H1 (cell line): ENCODE measurements around the gene ILDR2. TPM values are rescaled to one million over a fixed set of nuclear protein-coding genes. Genes with fewer than 3 reads are reported as not detected.

Source experiments
- CTCF ChIA-PET: fragments of 300-600 bp; sonication (Branson Sonifier 250); formaldehyde crosslinking; loops from one replicate; lab custom pipeline; 2021; ENCODE audit not compliant: partially characterized antibody; lab: Charles Lee
- POLR2A ChIA-PET: fragments of 300-600 bp; sonication (Branson Sonifier 250); formaldehyde crosslinking; loops from one replicate; lab custom pipeline; 2021; ENCODE audit warnings: inconsistent platforms; ENCODE audit not compliant: partially characterized antibody; lab: Charles Lee
- DNase-seq, 2 experiments: peaks; one replicate each; pipeline versions ENCODE4 v3.0.0 to v3.0.0-alpha.2; 2010 to 2022; ENCODE audit warnings: low spot score in 2 of 2, low read depth in 1 of 2, mixed read lengths in 1 of 2
- FAIRE-seq: peaks from 2 replicates; lab custom pipeline; 2011; peaks lifted over from hg19 to GRCh38; lab: Jason Lieb, UNC
- H2AFZ ChIP-seq: 2 replicates; pipeline ENCODE4 v1.8.1; 2012; ENCODE audit warnings: low read length, inconsistent platforms
- H2AK5ac ChIP-seq: 2 replicates; pipeline ENCODE4 v1.6.1; 2013; ENCODE audit warnings: low read depth, low read length
- H2BK120ac ChIP-seq: replicated peaks from 2 replicates; pipeline ENCODE3; 2013; ENCODE audit warnings: low read depth, low read length, inconsistent platforms
- H2BK12ac ChIP-seq: 2 replicates; pipeline ENCODE4 v1.6.1; 2013; ENCODE audit warnings: low read depth, low read length
- H2BK15ac ChIP-seq: 2 replicates; pipeline ENCODE4 v1.6.1; 2013; ENCODE audit warnings: low read length
- H2BK20ac ChIP-seq: 2 replicates; pipeline ENCODE4 v1.6.1; 2013; ENCODE audit warnings: low read length
- H2BK5ac ChIP-seq: 2 replicates; pipeline ENCODE4 v1.6.1; 2013; ENCODE audit warnings: low read depth, low read length
- H3K14ac ChIP-seq: 2 replicates; pipeline ENCODE4 v1.6.1; 2013; ENCODE audit warnings: inconsistent platforms; ENCODE audit not compliant: insufficient read length
- H3K18ac ChIP-seq: 2 replicates; pipeline ENCODE4 v1.6.1; 2013; ENCODE audit warnings: low read length; ENCODE audit errors: extremely low read depth
- H3K23ac ChIP-seq: 2 replicates; pipeline ENCODE4 v1.6.1; 2013; ENCODE audit warnings: inconsistent platforms; ENCODE audit not compliant: insufficient read length
- H3K23me2 ChIP-seq: 2 replicates; pipeline ENCODE4 v1.6.1; 2013; ENCODE audit warnings: low read depth, low read length
- H3K27ac ChIP-seq: 2 replicates; pipeline ENCODE4 v1.6.1; 2011; ENCODE audit warnings: low read depth, low read length, inconsistent platforms
- H3K27me3 ChIP-seq, 4 experiments: replicated peaks in 1 of 4; 1 replicate in 1 of 4; 2 replicates in 3 of 4; pipeline versions ENCODE4 v1.6.1 to v1.8.1; 2011 to 2013; ENCODE audit warnings: low read length in 3 of 4, mild to moderate bottlenecking in 3 of 4, inconsistent platforms in 2 of 4, mixed read lengths in 2 of 4, moderate library complexity in 1 of 4; ENCODE audit not compliant: control insufficient read depth in 3 of 4, insufficient read depth in 3 of 4; ENCODE audit errors: extremely low read depth in 1 of 4
- H3K36me3 ChIP-seq, 4 experiments: 2 replicates each; pipeline versions ENCODE4 v1.6.1 to v1.8.1; 2011 to 2013; ENCODE audit warnings: mild to moderate bottlenecking in 4 of 4, low read length in 3 of 4, moderate library complexity in 2 of 4, control low read depth in 1 of 4, inconsistent platforms in 1 of 4; ENCODE audit not compliant: insufficient read depth in 4 of 4, control insufficient read depth in 2 of 4
- H3K4ac ChIP-seq: replicated peaks from 2 replicates; pipeline ENCODE3; 2013; ENCODE audit warnings: low read length, low read depth, mixed read lengths, inconsistent platforms; ENCODE audit not compliant: insufficient read length
- H3K4me1 ChIP-seq, 4 experiments: replicated peaks in 1 of 4; 1 replicate in 1 of 4; 2 replicates in 3 of 4; pipeline versions ENCODE4 v1.6.1 to v1.8.1; 2011 to 2013; ENCODE audit warnings: low read length in 3 of 4, inconsistent platforms in 2 of 4, mixed read lengths in 1 of 4; ENCODE audit not compliant: insufficient read depth in 4 of 4, control insufficient read depth in 3 of 4
- H3K4me2 ChIP-seq, 2 experiments: 2 replicates each; pipeline versions ENCODE4 v1.6.1 to v1.8.1; 2011 to 2013; ENCODE audit warnings: low read depth in 2 of 2, low read length in 2 of 2, control low read depth in 1 of 2, inconsistent platforms in 1 of 2, mild to moderate bottlenecking in 1 of 2; ENCODE audit not compliant: insufficient read depth in 1 of 2
- H3K4me3 ChIP-seq, 4 experiments: fragments of 200-600, 300-600 bp in 1 of 4; sonication (generic), shearing (Covaris generic), sonication (Bioruptor Twin) in 1 of 4; 2 replicates each; pipeline versions ENCODE4 v1.5.1 to v1.8.1; 2011 to 2016; ENCODE audit warnings: low read length in 4 of 4, low read depth in 3 of 4, control low read depth in 2 of 4, inconsistent platforms in 2 of 4, mild to moderate bottlenecking in 2 of 4, mixed read lengths in 1 of 4, moderate library complexity in 1 of 4; ENCODE audit not compliant: insufficient read depth in 2 of 4; ENCODE audit errors: extremely low read depth in 1 of 4
- H3K56ac ChIP-seq: replicated peaks from 2 replicates; pipeline ENCODE3; 2013; ENCODE audit warnings: low read depth, mild to moderate bottlenecking, mixed read lengths, low read length, inconsistent platforms; ENCODE audit not compliant: insufficient read length
- H3K79me1 ChIP-seq: 2 replicates; pipeline ENCODE4 v1.6.1; 2013; ENCODE audit warnings: low read depth, low read length, control low read depth
- H3K79me2 ChIP-seq, 2 experiments: 2 replicates each; pipeline versions ENCODE4 v1.6.1 to v1.8.1; 2012 to 2013; ENCODE audit warnings: low read length in 2 of 2, mild to moderate bottlenecking in 2 of 2, inconsistent platforms in 1 of 2; ENCODE audit not compliant: insufficient read depth in 2 of 2, control insufficient read depth in 1 of 2
- H3K9ac ChIP-seq, 4 experiments: replicated peaks in 1 of 4; 1 replicate in 1 of 4; 2 replicates in 3 of 4; pipeline versions ENCODE4 v1.6.1 to v1.8.1; 2011 to 2013; ENCODE audit warnings: low read depth in 3 of 4, low read length in 3 of 4, control low read depth in 2 of 4, mild to moderate bottlenecking in 2 of 4, moderate library complexity in 2 of 4, inconsistent platforms in 1 of 4; ENCODE audit errors: extremely low read depth in 1 of 4
- H3K9me3 ChIP-seq, 2 experiments: 2 replicates each; pipeline versions ENCODE4 v1.6.1 to v1.8.1; 2012 to 2013; ENCODE audit warnings: mild to moderate bottlenecking in 2 of 2, moderate library complexity in 2 of 2, control low read depth in 1 of 2, inconsistent platforms in 1 of 2, low read depth in 1 of 2, low read length in 1 of 2, mixed read lengths in 1 of 2; ENCODE audit not compliant: insufficient read depth in 2 of 2
- H4K20me1 ChIP-seq, 2 experiments: replicated peaks in 1 of 2; 2 replicates each; pipeline versions ENCODE3 to v1.8.1; 2011 to 2013; ENCODE audit warnings: inconsistent platforms in 2 of 2, low read length in 2 of 2, mild to moderate bottlenecking in 1 of 2; ENCODE audit not compliant: insufficient read depth in 2 of 2, control insufficient read depth in 1 of 2
- H4K5ac ChIP-seq: 2 replicates; pipeline ENCODE4 v1.6.1; 2013; ENCODE audit warnings: low read length, low read depth, mixed read lengths, inconsistent platforms; ENCODE audit not compliant: insufficient read length
- H4K8ac ChIP-seq: 2 replicates; pipeline ENCODE4 v1.8.0; 2013; ENCODE audit warnings: mild to moderate bottlenecking, moderate library complexity, low read length, inconsistent platforms; ENCODE audit not compliant: insufficient read depth; ENCODE audit errors: extremely low read depth
- H4K91ac ChIP-seq: replicated peaks from 2 replicates; pipeline ENCODE3; 2013; ENCODE audit warnings: low read length, mixed read lengths, inconsistent platforms; ENCODE audit not compliant: insufficient read length
- CHD1 ChIP-seq: IDR thresholded peaks from 2 replicates; pipeline ENCODE4 v1.6.1; 2012; ENCODE audit warnings: low read depth, low read length, improper control_type of control experiment
- GABPA ChIP-seq: IDR thresholded peaks from 2 replicates; pipeline ENCODE4 v1.6.1; 2011; ENCODE audit warnings: mild to moderate bottlenecking, low read length, moderate library complexity, borderline replicate concordance; ENCODE audit not compliant: insufficient read depth
- JUND ChIP-seq: IDR thresholded peaks from 2 replicates; pipeline ENCODE4 v1.6.1; 2011; ENCODE audit warnings: mild to moderate bottlenecking, improper control_type of control experiment, low read length
- KDM4A ChIP-seq: IDR thresholded peaks from one replicate; pipeline ENCODE4 v1.7.1; 2012; ENCODE audit warnings: low read depth, mild to moderate bottlenecking, moderate library complexity, low read length, inconsistent platforms; ENCODE audit not compliant: severe bottlenecking
- PHF8 ChIP-seq: fragments of 200-600 bp; sonication (generic); conservative IDR thresholded peaks from 2 replicates; pipeline ENCODE4 v1.7.1; 2012; ENCODE audit warnings: low read depth, mild to moderate bottlenecking, inconsistent platforms, low read length, moderate library complexity
- RAD21 ChIP-seq, 2 experiments: IDR thresholded peaks in 1 of 2; conservative IDR thresholded peaks in 1 of 2; 2 replicates each; pipeline ENCODE4 v1.6.1; 2011; ENCODE audit warnings: low read depth in 2 of 2, low read length in 2 of 2, improper control_type of control experiment in 1 of 2, inconsistent platforms in 1 of 2, mild to moderate bottlenecking in 1 of 2, moderate library complexity in 1 of 2
- RNF2 ChIP-seq: fragments of 200-900, 300-1000 bp; sonication (generic); IDR thresholded peaks from 2 replicates; pipeline ENCODE4 v1.7.1; 2016; ENCODE audit warnings: borderline replicate concordance, low read depth, mild to moderate bottlenecking, antibody characterized with exemption, low read length; ENCODE audit not compliant: poor library complexity, severe bottlenecking; ENCODE audit errors: missing control alignments
- RXRA ChIP-seq: IDR thresholded peaks from 2 replicates; pipeline ENCODE4 v1.6.1; 2011; ENCODE audit warnings: low read depth, mild to moderate bottlenecking, low read length, moderate library complexity; ENCODE audit not compliant: insufficient read depth
- SAP30 ChIP-seq: fragments of 300-600 bp; sonication (generic); IDR thresholded peaks from 2 replicates; pipeline ENCODE4 v1.7.1; 2012; ENCODE audit warnings: low read length, moderate library complexity, mild to moderate bottlenecking, inconsistent platforms; ENCODE audit not compliant: insufficient read depth, insufficient replicate concordance
- SIRT6 ChIP-seq: IDR thresholded peaks from one replicate; pipeline ENCODE4 v1.7.1; 2012; ENCODE audit warnings: low read length, inconsistent platforms
- SP1 ChIP-seq: IDR thresholded peaks from 2 replicates; pipeline ENCODE4 v1.6.1; 2011; ENCODE audit warnings: low read depth, low read length
- SP4 ChIP-seq: IDR thresholded peaks from 2 replicates; pipeline ENCODE4 v1.6.1; 2012; ENCODE audit warnings: low read length, inconsistent platforms
- TAF7 ChIP-seq: optimal IDR thresholded peaks from 2 replicates; pipeline ENCODE3; 2011; ENCODE audit warnings: low read depth, mild to moderate bottlenecking, inconsistent platforms, low read length, moderate library complexity, borderline replicate concordance
- polyA plus RNA-seq, 7 experiments: library from polyadenylated mRNA; depleted of rRNA in 3 of 7; stranded (reverse) in 5 of 7; unstranded in 2 of 7; fragments of >200 nt in 5 of 7; fragments of 200-250 nt in 2 of 7; gene quantifications; 1 replicate in 5 of 7; 2 replicates in 1 of 7; 4 replicates in 1 of 7; pipeline versions ENCODE4 v1.2.1 to v1.2.3, GENCODE V29; 2011 to 2013; ENCODE audit warnings: missing spikeins in 2 of 7, mixed read lengths in 2 of 7
- total RNA-seq: library from RNA; stranded (reverse); fragmentation: NEBNext Ultra II Directional; extraction: Animal tissue kit (Norgen Biotek cat#: 25700); gene quantifications from 2 replicates; pipeline ENCODE4 v1.2.1, GENCODE V29; 2021

Gene ILDR2
- total and polyA plus RNA-seq, 2 of the 8 experiments (the other 6 are each of a cell fraction or from before 2014, with no cell fraction given): 0.85 to 0.86 TPM

GRCh38 chr1:166899769-166900168, 75.6 kb downstream of the ILDR2 start:
- Histone ChIP-seq H3K27me3 (no peaks in the 10 kb centered on the region), H2BK20ac (no peak overlapping the region)
- no peak for FAIRE-seq

More at GRCh38 chr1:166899769-166900168, 75.6 kb downstream of the ILDR2 start:
- Histone ChIP-seq H4K5ac (no peak overlapping the region), H3K36me3 (no peaks in the 10 kb centered on the region), H4K20me1 (no peaks in the 10 kb centered on the region), H4K91ac (no peak overlapping the region), H2AFZ (no peak overlapping the region), H3K4ac (no peak overlapping the region), H4K8ac (no peak overlapping the region), H2BK5ac (no peak overlapping the region), H3K23ac (no peak overlapping the region), H3K79me2 (no peaks in the 10 kb centered on the region), H2BK12ac (no peak overlapping the region), H3K56ac (no peak overlapping the region), H3K14ac (no peak overlapping the region), H2AK5ac (no peak overlapping the region), H3K4me1 (no peaks in the 10 kb centered on the region; a peak in 1 of 7 replicates), H3K23me2 (no peaks in the 10 kb centered on the region), H2BK120ac (no peak overlapping the region), H3K9ac (no peak overlapping the region), H3K9me3 (peaks cover 16% of the 10 kb centered on the region in 2 experiments), H3K27ac (no peak overlapping the region), H2BK15ac (no peak overlapping the region), H3K79me1 (no peaks in the 10 kb centered on the region), H3K18ac (no peak overlapping the region), H3K4me3 (no peak overlapping the region), H3K4me2 (no peak overlapping the region)
- CTCF ChIA-PET: interaction anchor here (1.0 to 3.5 kb wide), 5 partner anchors 8 to 160 kb away, joined by 3 to 22 read pairs (median 5); no protein-coding TSS in a partner anchor
- POLR2A ChIA-PET: no interaction called here
- DNase-seq: no peak
- TF ChIP-seq JUND (no peak), KDM4A (no peak), RAD21 (IDR thresholded peaks at IDR 0.05 in 1 of 2, conservative IDR thresholded peaks at IDR 0.05 in 1 of 2; ENCODE audit: low read depth in 2 of 2, low read length in 2 of 2) (no peak), GABPA (no peak), SP4 (no peak), RXRA (no peak), SAP30 (no peak), RNF2 (no peak), SIRT6 (no peak), TAF7 (no peak), CHD1 (no peak), PHF8 (no peak), SP1 (no peak)
